Measurements from ENCODE around the gene MSX2.

Gene MSX2

DNA sequence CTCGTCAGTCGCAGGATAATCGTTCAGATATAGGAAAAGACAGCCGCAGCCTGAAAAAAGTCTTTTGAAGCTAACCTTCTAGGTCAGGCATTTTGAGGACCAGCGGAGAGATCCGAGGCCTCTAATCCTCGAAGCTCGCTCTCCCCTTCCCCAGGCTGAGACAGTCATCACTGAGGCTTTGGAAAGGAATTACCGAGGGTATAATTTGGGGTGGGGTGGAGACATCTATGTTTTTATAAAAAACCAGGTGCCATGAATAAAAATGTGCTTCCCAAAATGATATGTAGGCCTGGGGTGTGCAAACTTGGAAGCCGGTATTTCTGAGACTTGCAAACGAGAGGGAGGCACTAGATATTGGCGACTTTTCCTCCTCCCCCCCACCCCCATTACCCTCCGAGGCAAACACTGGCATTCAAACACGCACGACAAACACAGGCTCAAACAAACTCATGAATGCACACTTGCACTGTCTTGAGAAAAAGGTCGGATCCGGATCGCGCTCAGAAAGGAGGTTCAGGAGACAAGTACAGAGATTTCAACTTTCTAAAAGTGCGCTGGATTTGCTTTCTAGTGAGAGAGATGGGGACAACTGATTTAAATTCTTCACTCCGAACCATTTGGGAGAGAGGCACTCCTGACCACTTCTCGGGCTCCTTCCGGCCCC, 935 bp upstream of the MSX2 start:
- no peak for DNase-seq (ENCODE audit: insufficient read length, low spot score)
- TF ChIP-seq POLR2A (IDR thresholded peaks at IDR 0.05; ENCODE audit: low read depth, low read length): no peak
- no peak for FAIRE-seq

DNA sequence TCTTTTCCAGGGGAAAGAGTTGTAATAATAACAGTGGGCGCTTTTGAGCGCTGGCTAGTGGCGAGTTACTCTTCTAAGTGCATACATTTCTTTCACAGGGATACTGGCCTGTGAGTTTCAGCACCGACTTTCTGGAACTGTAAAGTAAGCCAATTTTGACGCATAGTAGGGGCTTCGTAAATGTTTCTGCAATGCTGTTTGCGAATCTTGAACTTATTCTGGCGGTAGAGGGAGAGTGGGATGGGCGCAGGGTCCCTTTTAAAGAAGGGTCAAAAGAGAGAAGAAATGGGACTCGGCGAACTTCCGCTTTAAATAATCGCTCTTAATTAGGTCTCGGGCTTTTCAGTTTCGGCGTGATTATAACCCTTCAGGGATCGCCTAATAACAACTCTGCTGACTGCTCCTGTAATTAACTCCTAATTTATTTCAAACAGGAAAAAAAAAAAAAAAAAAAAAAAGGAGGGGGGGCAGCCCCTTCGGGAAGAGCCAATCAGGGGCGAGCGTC, 351 bp upstream of the MSX2 start:
- DNase-seq (ENCODE audit: insufficient read length, low spot score): no peak
- no peak for FAIRE-seq
- TF ChIP-seq POLR2A (IDR thresholded peaks at IDR 0.05; ENCODE audit: low read depth, low read length): no peak

DNA sequence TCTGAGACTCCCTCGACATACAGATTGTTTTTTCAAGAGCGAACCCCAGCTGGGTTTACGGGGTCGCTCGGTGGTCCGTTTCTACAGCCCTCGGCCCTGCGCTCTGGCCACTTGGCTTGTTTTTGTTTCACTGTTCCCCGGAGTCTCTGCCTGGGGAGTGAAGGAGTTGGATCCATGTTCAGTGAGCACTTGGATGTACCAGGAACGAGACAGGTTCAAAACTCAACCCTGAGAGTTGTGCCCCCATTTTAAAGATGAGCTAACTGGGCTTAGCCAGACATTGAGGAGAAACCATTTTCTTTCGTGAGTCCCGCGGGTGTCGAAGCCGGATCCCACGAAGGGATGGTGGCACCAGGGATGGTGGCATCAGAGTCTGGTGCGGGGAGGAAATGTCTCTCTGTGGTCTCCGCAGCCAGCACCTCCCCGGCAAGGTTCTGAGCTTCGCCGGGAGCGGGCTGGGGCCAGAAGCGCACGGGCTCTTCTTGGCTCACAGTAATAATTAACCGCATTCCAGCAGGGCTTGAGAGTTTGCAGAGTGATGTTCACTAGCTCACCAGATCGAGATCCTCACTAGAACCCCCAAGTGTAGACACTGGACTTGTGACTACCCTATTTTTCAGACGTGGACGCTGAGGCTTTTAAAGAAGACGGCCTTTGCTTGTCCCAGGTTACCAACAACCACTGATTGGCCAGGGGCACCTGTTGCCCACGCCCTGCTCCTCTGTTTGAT, 1.0 kb downstream of the MSX2 start:
- TF ChIP-seq POLR2A (IDR thresholded peaks at IDR 0.05; ENCODE audit: low read depth, low read length): no peak
- DNase-seq (ENCODE audit: insufficient read length, low spot score): no peak
- no peak for FAIRE-seq

DNA sequence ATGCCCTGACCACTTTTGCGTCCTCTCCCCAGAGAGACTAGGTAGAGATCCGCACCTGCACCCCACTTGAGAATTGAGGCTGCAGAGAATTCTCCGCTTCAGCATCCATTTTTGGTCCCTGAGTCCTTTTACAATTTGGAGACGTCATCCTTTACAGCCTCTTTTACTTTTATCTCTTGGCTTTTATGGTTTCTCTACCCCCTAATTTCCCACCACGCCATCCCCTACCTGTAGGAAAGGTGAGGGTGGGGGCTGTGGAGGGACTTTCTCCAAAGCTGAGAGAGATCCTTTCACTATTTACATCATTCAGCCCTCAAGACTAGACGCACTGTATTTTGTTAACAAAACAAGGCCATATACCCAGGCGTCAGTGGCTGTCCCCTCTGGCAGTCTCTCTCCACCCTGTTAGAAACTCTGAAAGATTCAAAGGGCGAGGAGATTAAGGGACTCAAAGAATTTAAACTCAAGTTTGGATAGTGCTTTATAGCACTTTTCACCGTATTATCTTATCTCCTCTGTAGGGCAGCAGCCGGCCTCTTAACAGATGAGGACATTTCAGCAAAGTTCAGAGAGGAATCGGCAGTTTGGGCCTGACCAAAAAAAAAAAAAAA, 1.7 kb downstream of the MSX2 start:
- FAIRE-seq (no peak), DNase-seq (ENCODE audit: insufficient read length, low spot score) (no peak)
- no peak for TF ChIP-seq POLR2A (IDR thresholded peaks at IDR 0.05; ENCODE audit: low read depth, low read length)

DNA sequence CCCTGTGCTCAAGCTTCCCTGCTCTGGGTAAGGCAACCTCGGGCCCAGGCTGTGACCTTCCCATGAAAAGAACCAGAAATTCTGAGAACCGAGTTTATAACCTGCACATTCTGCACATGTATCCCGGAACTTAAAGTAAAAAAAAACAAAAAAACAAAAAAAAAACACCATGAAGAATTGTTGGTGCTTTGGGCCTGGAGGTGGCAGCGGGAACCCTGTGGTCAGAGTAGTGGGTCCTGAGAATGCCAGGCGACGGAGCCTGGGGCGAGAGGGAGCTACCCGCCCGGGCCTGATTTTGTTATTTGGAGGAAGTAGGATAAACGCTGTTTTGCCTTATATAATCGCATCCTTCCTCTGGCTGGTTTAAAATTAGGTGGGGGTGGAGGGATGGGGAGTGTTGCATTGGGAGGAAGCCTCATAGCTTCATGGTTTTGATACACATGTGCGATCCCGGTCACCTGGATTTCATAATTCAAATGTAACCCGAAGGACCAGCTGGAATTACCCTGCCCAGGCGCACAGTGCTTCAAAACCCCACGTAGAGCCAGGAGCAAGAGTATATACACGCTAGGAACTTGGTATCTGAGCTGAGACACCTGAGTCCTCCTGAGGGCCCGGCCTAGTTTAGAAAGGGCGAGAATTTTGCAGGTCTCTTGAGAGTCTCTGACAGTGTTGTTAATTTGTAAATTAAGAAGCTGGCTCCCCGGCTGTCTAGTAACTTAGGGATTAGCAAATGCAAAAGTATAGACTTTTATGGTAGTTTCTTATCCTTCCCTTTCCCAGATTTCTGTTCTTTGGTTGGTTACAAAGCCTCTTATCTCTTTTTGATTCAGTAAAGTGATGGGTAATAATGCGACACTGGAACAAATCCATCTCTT, 2.8 kb downstream of the MSX2 start:
- DNase-seq (ENCODE audit: insufficient read length, low spot score) (no peak), FAIRE-seq (no peak)
- TF ChIP-seq POLR2A (IDR thresholded peaks at IDR 0.05; ENCODE audit: low read depth, low read length): no peak

DNA sequence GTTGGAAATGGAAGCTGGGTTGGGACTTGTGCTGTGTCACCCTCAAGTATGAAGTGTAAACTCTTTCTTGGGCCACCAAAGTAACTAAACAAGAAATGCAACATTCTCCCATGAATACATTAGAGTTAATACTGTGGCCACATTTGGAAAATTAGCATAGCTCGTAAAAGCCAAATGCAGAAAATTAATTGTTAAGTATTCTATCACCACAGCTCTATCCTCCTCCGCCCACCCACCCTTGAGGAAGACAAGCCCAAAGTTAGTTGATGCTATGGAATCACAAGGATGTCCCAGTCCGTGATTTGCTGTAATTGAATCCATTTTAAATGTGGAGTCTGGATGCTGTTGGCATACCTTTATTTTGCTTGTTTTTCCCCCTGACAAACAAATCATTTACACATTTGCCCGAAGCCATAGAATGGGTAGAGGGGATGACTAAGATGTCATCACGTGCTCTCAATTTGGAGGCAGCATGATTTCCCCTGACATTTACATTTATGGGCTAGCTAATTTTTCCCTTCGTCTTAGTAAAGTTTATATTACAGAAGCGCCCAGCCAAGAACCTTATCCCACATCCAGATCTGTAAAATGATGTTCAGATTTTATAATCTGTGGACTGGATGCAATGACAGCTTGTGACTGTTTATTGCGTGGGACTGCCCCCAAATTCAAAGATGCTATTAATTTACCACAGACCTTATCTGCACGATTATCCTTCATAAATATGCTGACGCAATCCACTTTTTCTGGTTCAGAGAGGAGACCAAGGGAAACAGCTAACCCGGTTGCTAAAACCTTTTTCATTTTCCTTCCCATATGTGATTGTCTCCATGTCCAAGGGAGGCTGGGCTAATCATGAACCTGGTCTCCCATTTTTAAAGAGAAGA, 3.7 kb downstream of the MSX2 start:
- no peak for TF ChIP-seq POLR2A (IDR thresholded peaks at IDR 0.05; ENCODE audit: low read depth, low read length)
- FAIRE-seq (no peak), DNase-seq (ENCODE audit: insufficient read length, low spot score) (no peak)

DNA sequence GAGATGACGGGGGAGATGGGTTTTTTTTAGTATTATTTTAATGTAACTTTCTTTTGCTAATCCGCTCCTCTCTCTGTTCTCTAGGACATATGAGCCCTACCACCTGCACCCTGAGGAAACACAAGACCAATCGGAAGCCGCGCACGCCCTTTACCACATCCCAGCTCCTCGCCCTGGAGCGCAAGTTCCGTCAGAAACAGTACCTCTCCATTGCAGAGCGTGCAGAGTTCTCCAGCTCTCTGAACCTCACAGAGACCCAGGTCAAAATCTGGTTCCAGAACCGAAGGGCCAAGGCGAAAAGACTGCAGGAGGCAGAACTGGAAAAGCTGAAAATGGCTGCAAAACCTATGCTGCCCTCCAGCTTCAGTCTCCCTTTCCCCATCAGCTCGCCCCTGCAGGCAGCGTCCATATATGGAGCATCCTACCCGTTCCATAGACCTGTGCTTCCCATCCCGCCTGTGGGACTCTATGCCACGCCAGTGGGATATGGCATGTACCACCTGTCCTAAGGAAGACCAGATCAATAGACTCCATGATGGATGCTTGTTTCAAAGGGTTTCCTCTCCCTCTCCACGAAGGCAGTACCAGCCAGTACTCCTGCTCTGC, 4.8 kb downstream of the MSX2 start:
- FAIRE-seq (no peak), DNase-seq (ENCODE audit: insufficient read length, low spot score) (no peak)
- no peak for TF ChIP-seq POLR2A (IDR thresholded peaks at IDR 0.05; ENCODE audit: low read depth, low read length)

DNA sequence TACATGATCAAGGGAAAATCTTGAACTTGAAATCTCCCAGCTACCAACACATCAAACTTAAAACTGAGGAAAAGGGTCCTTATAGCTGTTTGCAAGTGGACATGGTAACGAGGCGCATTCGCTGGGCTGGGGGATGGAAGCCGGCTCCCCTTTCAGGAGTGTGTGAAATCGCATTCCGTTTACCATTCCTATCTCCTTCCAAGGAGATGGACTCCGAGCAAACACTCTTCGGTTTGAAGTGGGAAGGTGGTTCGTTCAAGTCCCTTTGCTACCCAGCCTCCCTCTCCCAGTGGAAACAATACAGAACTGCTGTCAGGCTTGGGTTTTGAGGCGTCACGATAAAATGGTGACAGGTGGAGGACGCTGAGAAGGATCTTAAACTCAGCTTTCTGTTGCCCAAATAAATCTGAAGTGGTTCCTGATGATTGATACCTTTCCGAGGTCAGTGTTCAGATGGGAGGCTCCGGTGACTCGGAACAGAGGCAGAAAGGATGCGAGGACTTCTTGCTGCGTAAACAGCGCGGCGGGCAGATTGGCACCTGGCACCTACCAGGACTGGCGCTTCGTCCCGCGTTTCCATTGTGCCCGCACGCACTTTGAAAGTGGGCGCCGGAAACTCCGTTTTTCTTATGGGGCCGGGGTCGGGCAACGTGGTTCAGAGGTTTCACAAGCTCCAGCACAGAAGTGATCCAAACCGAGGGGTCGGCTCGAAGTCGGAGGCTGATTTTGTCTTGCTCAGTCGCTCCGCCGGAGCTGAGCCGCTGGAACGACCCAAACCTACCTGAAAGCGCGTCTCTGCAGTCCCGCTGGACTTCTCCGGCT, 7.0 kb downstream of the MSX2 start:
- no peak for TF ChIP-seq POLR2A (IDR thresholded peaks at IDR 0.05; ENCODE audit: low read depth, low read length)
- FAIRE-seq (no peak), DNase-seq (ENCODE audit: insufficient read length, low spot score) (no peak)

DNA sequence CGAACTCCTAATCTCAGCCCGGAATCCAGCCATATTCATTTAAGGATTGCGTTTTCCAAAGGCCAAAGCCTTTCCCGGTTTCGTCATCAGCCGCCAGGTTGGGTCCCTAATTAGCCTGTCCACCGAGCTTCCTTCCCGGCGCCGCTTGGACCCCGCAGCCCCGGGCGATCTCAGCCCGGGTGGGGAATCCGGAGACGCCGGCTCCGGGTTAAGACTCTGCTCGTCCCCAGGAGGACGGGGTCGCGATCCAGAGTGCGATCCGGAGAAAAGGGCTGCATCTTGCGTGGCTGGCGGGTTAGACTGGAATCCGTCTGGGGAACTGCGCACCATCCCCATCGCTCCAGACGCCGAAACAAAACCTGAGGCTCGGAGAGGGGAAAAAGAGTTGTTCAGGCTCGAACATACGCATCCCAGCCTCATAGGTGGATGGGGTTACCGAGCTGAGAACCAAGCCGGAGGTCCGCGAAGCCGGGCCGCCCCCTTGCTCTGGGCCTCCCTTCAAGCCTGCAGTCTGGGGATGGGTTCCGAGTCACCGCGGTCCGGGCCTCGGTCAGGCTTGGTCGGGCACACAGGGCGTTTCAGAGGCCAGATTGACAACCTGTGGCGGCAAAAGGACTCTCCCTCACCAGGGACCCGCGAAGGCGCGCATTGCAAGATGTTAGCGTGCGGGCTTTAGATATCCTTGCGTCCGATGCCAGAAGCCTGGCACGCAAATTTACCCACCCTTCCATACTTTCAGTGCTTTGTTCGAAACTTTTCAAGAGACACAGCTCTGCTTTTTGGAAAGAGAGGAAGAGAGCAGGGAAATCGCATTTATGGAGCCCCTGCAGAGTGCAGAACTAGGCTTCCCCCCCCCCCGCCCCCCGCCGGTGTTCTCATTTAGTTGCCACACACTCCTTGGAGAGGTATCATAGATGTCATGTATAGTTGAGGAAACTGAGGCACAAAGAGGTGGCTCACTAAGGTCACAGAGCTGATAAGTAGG, 7.9 kb downstream of the MSX2 start:
- TF ChIP-seq POLR2A (IDR thresholded peaks at IDR 0.05; ENCODE audit: low read depth, low read length): no peak
- no peak for DNase-seq (ENCODE audit: insufficient read length, low spot score)
- no peak for FAIRE-seq

DNA sequence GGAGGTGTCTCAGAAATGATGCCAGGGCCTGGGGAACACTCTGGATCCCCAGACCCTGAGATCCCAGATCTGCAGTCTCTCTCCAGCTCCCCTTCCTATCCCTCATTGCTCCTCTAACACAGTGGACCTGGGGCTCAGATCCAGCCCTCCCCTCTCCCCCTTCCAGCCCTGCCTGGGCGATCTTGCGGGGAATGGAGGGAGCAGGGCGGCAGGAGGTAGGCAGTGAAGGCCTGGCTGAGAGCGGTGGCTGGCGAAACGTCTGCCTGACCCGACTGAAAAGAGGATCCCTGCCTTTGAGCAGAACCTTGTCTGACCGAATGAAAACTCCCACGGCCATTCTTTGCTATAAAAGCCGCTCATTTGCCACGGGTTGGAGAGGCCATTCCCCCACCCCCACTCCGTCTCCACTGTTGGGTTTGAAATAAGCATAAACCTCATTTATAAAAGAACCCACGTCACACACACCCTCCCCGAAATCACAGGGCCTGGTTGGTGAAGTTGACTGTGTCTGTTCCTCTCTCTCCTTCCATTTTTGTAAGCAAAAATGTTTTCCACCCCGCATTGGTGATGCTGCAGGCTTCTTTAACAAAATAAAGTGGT, 8.8 kb downstream of the MSX2 start:
- no peak for TF ChIP-seq POLR2A (IDR thresholded peaks at IDR 0.05; ENCODE audit: low read depth, low read length)
- FAIRE-seq: no peak
- DNase-seq (ENCODE audit: insufficient read length, low spot score): no peak
